SK-N-SH (cell line): Measurements from ENCODE around the gene IKBKE. TPM values are rescaled to one million over a fixed set of nuclear protein-coding genes. Genes with fewer than 3 reads are reported as not detected.
A peak's percentile ranks its signal among the peaks of the same experiment; 100 is the strongest.

ENCODE experiments used
- CTCF ChIA-PET: fragments of 300-600, 350-600 bp; formaldehyde crosslinking; extraction: SDS; loops from one replicate; lab custom pipeline; 2021; lab: Yijun Ruan, JAX
- POLR2A ChIA-PET: fragments of 350-600 bp; sonication (Branson Sonifier 250); formaldehyde crosslinking; extraction: SDS; loops from one replicate; lab custom pipeline; 2020; ENCODE audit warnings: antibody characterized with exemption, inconsistent platforms; lab: Yijun Ruan, JAX
- DNase-seq: peaks from one replicate; pipeline ENCODE4 v3.0.0; 2012
- H2AFZ ChIP-seq: fragments of 200-600 bp; sonication (generic); 2 replicates; pipeline ENCODE4 v1.8.1; 2016; ENCODE audit warnings: antibody characterized with exemption, mild to moderate bottlenecking, low read depth
- H3F3A ChIP-seq: fragments of 200-600 bp; sonication (generic); replicated peaks from 2 replicates; pipeline ENCODE3; 2016; ENCODE audit warnings: antibody characterized with exemption, mild to moderate bottlenecking; ENCODE audit not compliant: insufficient read depth
- H3K27ac ChIP-seq, 2 experiments: fragments of 200-500 bp in 1 of 2; fragments of 200-600 bp in 1 of 2; sonication (Bioruptor generic) in 1 of 2; sonication (generic), shearing (Covaris generic) in 1 of 2; 2 replicates each; pipeline versions ENCODE4 v1.5.1 to v1.6.1; 2014 to 2016; ENCODE audit warnings: low read depth in 2 of 2, inconsistent platforms in 1 of 2, low read length in 1 of 2, mild to moderate bottlenecking in 1 of 2, mixed read lengths in 1 of 2
- H3K27me3 ChIP-seq: fragments of 200-600 bp; sonication (generic), shearing (Covaris generic); 2 replicates; pipeline ENCODE4 v1.6.1; 2016; ENCODE audit warnings: mixed run types; ENCODE audit not compliant: insufficient read depth
- H3K36me3 ChIP-seq, 2 experiments: fragments of 200-500 bp in 1 of 2; fragments of 200-600 bp in 1 of 2; sonication (Bioruptor generic) in 1 of 2; sonication (generic) in 1 of 2; replicated peaks in 1 of 2; 2 replicates each; pipeline versions ENCODE3 to v1.5.1; 2014 to 2016; ENCODE audit warnings: low read length in 1 of 2, mild to moderate bottlenecking in 1 of 2; ENCODE audit not compliant: insufficient read depth in 2 of 2, control insufficient read depth in 1 of 2
- H3K4me1 ChIP-seq, 2 experiments: fragments of 200-500 bp in 1 of 2; fragments of 200-600 bp in 1 of 2; sonication (Bioruptor generic) in 1 of 2; sonication (generic), shearing (Covaris generic) in 1 of 2; 2 replicates each; pipeline versions ENCODE4 v1.5.1 to v1.6.1; 2014 to 2016; ENCODE audit warnings: low read depth in 1 of 2, low read length in 1 of 2, mixed run types in 1 of 2; ENCODE audit not compliant: insufficient read depth in 2 of 2, control insufficient read depth in 1 of 2
- H3K4me2 ChIP-seq: fragments of 200-600 bp; sonication (generic), shearing (Covaris generic); 2 replicates; pipeline ENCODE4 v1.6.1; 2017; ENCODE audit warnings: mixed run types
- H3K4me3 ChIP-seq, 2 experiments: fragments of 200-500 bp in 1 of 2; fragments of 200-600 bp in 1 of 2; sonication (Bioruptor generic) in 1 of 2; sonication (generic), shearing (Covaris generic) in 1 of 2; 2 replicates each; pipeline versions ENCODE4 v1.5.1 to v1.8.1; 2014 to 2016; ENCODE audit warnings: low read depth in 2 of 2, inconsistent platforms in 1 of 2, low read length in 1 of 2, mild to moderate bottlenecking in 1 of 2, mixed read lengths in 1 of 2, moderate library complexity in 1 of 2
- H3K79me2 ChIP-seq: fragments of 200-600 bp; sonication (generic); 2 replicates; pipeline ENCODE4 v1.8.1; 2017; ENCODE audit warnings: mild to moderate bottlenecking; ENCODE audit not compliant: insufficient read depth
- H3K9ac ChIP-seq: fragments of 200-600 bp; sonication (generic); 2 replicates; pipeline ENCODE4 v1.6.1; 2017; ENCODE audit warnings: mixed run types
- H3K9me2 ChIP-seq: fragments of 200-600 bp; sonication (generic); 2 replicates; pipeline ENCODE4 v1.6.1; 2017; ENCODE audit warnings: mixed run types
- H3K9me3 ChIP-seq: fragments of 200-600 bp; sonication (generic); 2 replicates; pipeline ENCODE4 v1.6.1; 2017; ENCODE audit warnings: mixed run types, mild to moderate bottlenecking, moderate library complexity
- H4K20me1 ChIP-seq: fragments of 200-600 bp; sonication (generic); 2 replicates; pipeline ENCODE4 v1.6.1; 2017; ENCODE audit warnings: mild to moderate bottlenecking, mixed run types; ENCODE audit not compliant: insufficient read depth
- EZH2phosphoT487 ChIP-seq: fragments of 200-600 bp; sonication (generic); IDR thresholded peaks from 2 replicates; pipeline ENCODE4 v1.6.1; 2017; ENCODE audit warnings: low read depth, mixed run types, mild to moderate bottlenecking, antibody characterized with exemption, moderate library complexity, borderline replicate concordance
- FOXJ3 ChIP-seq: sonication (generic); formaldehyde crosslinking; IDR thresholded peaks from 2 replicates; pipeline ENCODE4 v1.5.1; 2020; ENCODE audit warnings: mild to moderate bottlenecking, missing genetic modification reagents
- MEF2A ChIP-seq: IDR thresholded peaks from 2 replicates; pipeline ENCODE4 v1.4.0; 2012; ENCODE audit warnings: low read depth, borderline replicate concordance
- NRF1 ChIP-seq: IDR thresholded peaks from 2 replicates; pipeline ENCODE4 v1.6.1; 2012; ENCODE audit warnings: low read depth, mild to moderate bottlenecking, low read length
- POLR2AphosphoS5 ChIP-seq: IDR thresholded peaks from 2 replicates; pipeline ENCODE4 v1.6.1; 2012; ENCODE audit warnings: low read depth, low read length
- RAD21 ChIP-seq: IDR thresholded peaks from 2 replicates; pipeline ENCODE4 v1.6.1; 2012; ENCODE audit warnings: mild to moderate bottlenecking, low read length
- REST ChIP-seq: IDR thresholded peaks from 2 replicates; pipeline ENCODE4 v1.6.1; 2012; ENCODE audit warnings: mild to moderate bottlenecking, low read depth, low read length, moderate library complexity
- TAF1 ChIP-seq: IDR thresholded peaks from 2 replicates; pipeline ENCODE4 v1.6.1; 2012; ENCODE audit warnings: low read depth, mild to moderate bottlenecking, low read length, moderate library complexity, borderline replicate concordance
- YY1 ChIP-seq: IDR thresholded peaks from 2 replicates; pipeline ENCODE4 v1.4.0; 2012; ENCODE audit warnings: low read depth, mild to moderate bottlenecking
- ZBTB33 ChIP-seq: IDR thresholded peaks from 2 replicates; pipeline ENCODE4 v1.4.0; 2012; ENCODE audit warnings: low read depth, borderline replicate concordance
- WGBS: methylation state at CpG from one replicate; pipeline ENCODE4 v1.1.6; 2017; ENCODE audit warnings: low lambda C conversion rate; 5-methylcytosine and 5-hydroxymethylcytosine counted together
- polyA plus RNA-seq, 3 experiments: library from polyadenylated mRNA; depleted of rRNA; stranded (reverse); fragments of >200 nt; gene quantifications; 2 replicates each; pipeline ENCODE4 v1.2.3, GENCODE V29; 2012
- TF ChIP-seq, protein P1 (sequence below): IDR thresholded peaks from 2 replicates; pipeline ENCODE4 v1.4.0; 2012; ENCODE audit warnings: low read depth, borderline replicate concordance

The IKBKE gene
- polyA plus RNA-seq, 1 of the 3 experiments (the other 2 are of a cell fraction) = 14.5 TPM

DNA sequence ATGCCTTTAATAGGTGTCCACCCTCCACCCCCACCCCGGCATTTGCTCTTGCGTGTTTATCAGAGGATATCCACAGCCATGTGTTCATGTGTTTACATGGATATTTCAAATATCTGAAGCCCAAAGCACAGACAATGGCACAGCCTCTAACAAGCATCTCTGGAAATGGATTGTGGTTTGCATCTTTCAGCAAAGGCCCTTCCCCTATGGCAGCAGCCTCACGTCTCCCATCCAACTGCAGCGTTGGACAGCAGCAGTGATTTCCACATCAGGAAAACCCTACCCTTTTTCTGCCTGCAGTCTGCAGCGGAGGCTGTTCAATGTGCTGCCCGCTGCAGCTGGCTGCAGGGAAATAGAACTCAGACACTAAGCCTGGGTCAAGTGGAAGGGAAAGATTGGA lies 38.7 kb downstream of the IKBKE start:
- H3K4me2 ChIP-seq = peak overlapping the region; percentile 38; the same call in 1 of the 2 replicates
- no peak overlapping the region for H3K4me3 ChIP-seq
- H3K36me3 ChIP-seq = no peaks in the 10 kb centered on the region
- DNase-seq = no peak
- peak; percentile 76; the same call in 1 of the 2 replicates for TF ChIP-seq REST
- TF ChIP-seq YY1 = no peak
- no peaks in the 10 kb centered on the region for H3K27me3 ChIP-seq
- POLR2A ChIA-PET = no interaction called here
- peaks cover 10% of the 10 kb centered on the region for H3F3A ChIP-seq
- H3K9me2 ChIP-seq = no peaks in the 10 kb centered on the region
- peaks cover 18 to 21% of the 10 kb centered on the region in 2 experiments; a peak in 2 of 4 replicates for H3K4me1 ChIP-seq
- 81% methylated on average over 6 of the region's 6 CpGs for WGBS
- CTCF ChIA-PET = interaction anchor here (1.3 to 1.9 kb wide), 2 partner anchors 18 to 36 kb away, joined by 5 to 7 read pairs; no protein-coding TSS in a partner anchor
- H3K9me3 ChIP-seq = no peaks in the 10 kb centered on the region
- no peak overlapping the region for H2AFZ ChIP-seq
- H3K9ac ChIP-seq = no peak overlapping the region
- no peak overlapping the region for H3K27ac ChIP-seq
- H3K79me2 ChIP-seq = no peaks in the 10 kb centered on the region
- no peaks in the 10 kb centered on the region for H4K20me1 ChIP-seq

- CTCF ChIA-PET = interaction anchor here (0.6 to 1.9 kb wide), 3 partner anchors 10 to 35 kb away, joined by 3 to 7 read pairs (median 5); no protein-coding TSS in a partner anchor
- no peak overlapping the region for H3K9ac ChIP-seq
- no peak for DNase-seq
- no peak overlapping the region for H3K4me3 ChIP-seq
- POLR2A ChIA-PET = no interaction called here
- H3K4me1 ChIP-seq = peaks cover 15 to 20% of the 10 kb centered on the region in 2 experiments; a peak in 2 of 4 replicates
- H2AFZ ChIP-seq = no peak overlapping the region
- no peaks in the 10 kb centered on the region for H4K20me1 ChIP-seq
- no peak overlapping the region for H3K4me2 ChIP-seq
- H3K9me3 ChIP-seq = no peaks in the 10 kb centered on the region
- no peaks in the 10 kb centered on the region for H3K36me3 ChIP-seq
- no peaks in the 10 kb centered on the region for H3K79me2 ChIP-seq
- H3K27ac ChIP-seq = no peak overlapping the region
- peaks cover 5% of the 10 kb centered on the region for H3F3A ChIP-seq
- no peaks in the 10 kb centered on the region for H3K27me3 ChIP-seq
- no peak for TF ChIP-seq NRF1
- TF ChIP-seq POLR2AphosphoS5 = no peak
- TF ChIP-seq MEF2A = no peak
- no peak for TF ChIP-seq RAD21
- TF ChIP-seq ZBTB33 = no peak
- TF ChIP-seq EZH2phosphoT487 = no peak
- TF ChIP-seq FOXJ3 (CRISPR knock-in tag) = no peak
- TF ChIP-seq, protein P1, sequence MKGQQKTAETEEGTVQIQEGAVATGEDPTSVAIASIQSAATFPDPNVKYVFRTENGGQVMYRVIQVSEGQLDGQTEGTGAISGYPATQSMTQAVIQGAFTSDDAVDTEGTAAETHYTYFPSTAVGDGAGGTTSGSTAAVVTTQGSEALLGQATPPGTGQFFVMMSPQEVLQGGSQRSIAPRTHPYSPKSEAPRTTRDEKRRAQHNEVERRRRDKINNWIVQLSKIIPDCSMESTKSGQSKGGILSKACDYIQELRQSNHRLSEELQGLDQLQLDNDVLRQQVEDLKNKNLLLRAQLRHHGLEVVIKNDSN = no peak
- no peak for TF ChIP-seq TAF1
- H3K9me2 ChIP-seq = no peaks in the 10 kb centered on the region
- WGBS = 83% methylated on average over 12 of the region's 12 CpGs
Measured at GRCh38 chr1:206509612-206510257, 39.5 kb downstream of the IKBKE start.
